HCT116 (cell line): ENCODE measurements around the gene NPLOC4. TPM values are rescaled to one million over a fixed set of nuclear protein-coding genes. Genes with fewer than 3 reads are reported as not detected.
A peak's percentile ranks its signal among the peaks of the same experiment; 100 is the strongest.

Experiments used
- ATAC-seq: fragments of 200-7000 bp; cut with Tn5 transposase; 2 replicates; pipeline ENCODE4 v1.9.1; 2020; ENCODE audit warnings: mild to moderate bottlenecking, moderate library complexity
- BruUV-seq: library from RNA; stranded (reverse); fragments of 400-500 nt; replicated peaks from 2 replicates; lab custom pipeline; 2021; lab: Mats Ljungman, UMichigan
- CTCF ChIA-PET: fragments of 300-600 bp; sonication (Branson Sonifier 250); formaldehyde crosslinking; loops from one replicate; lab custom pipeline; 2021; ENCODE audit warnings: antibody characterized with exemption; lab: Charles Lee
- POLR2A ChIA-PET: fragments of 300-600, 350-600 bp; sonication (Branson Sonifier 250); formaldehyde crosslinking; loops from one replicate; lab custom pipeline; 2021; ENCODE audit warnings: antibody characterized with exemption; lab: Charles Lee
- RAD21 ChIA-PET, 2 experiments: fragments of 300-600 bp; sonication (Branson Sonifier 250); formaldehyde crosslinking; loops; one replicate each; lab custom pipeline; 2023; ENCODE audit warnings: low total read pairs in 2 of 2; ENCODE audit not compliant: uncharacterized antibody in 2 of 2, unreplicated experiment in 2 of 2, low non-redundant PET in 1 of 2; lab: Charles Lee
- DNase-seq: peaks from one replicate; pipeline ENCODE4 v3.0.0-alpha.2; 2010; ENCODE audit warnings: low read depth, low spot score
- H2AFZ ChIP-seq: fragments of 200-600 bp; shearing (Covaris generic), sonication (generic); 2 replicates; pipeline ENCODE4 v1.6.1; 2017; ENCODE audit warnings: low read depth, mixed run types, mixed read lengths, antibody characterized with exemption, low read length; ENCODE audit not compliant: poor library complexity, severe bottlenecking
- H3K27ac ChIP-seq: 2 replicates; pipeline ENCODE4 v1.5.1; 2012; ENCODE audit warnings: low read depth, low read length
- H3K27me3 ChIP-seq: fragments of 200-600 bp; sonication (generic); 2 replicates; pipeline ENCODE4 v1.6.1; 2016; ENCODE audit warnings: mixed run types, low read length, mixed read lengths; ENCODE audit not compliant: insufficient read depth
- H3K36me3 ChIP-seq, 2 experiments: fragments of 200-500 bp in 1 of 2; fragments of 200-600 bp in 1 of 2; sonication (Bioruptor generic) in 1 of 2; sonication (generic) in 1 of 2; 2 replicates each; pipeline versions ENCODE4 v1.5.1 to v1.6.1; 2014 to 2016; ENCODE audit warnings: low read length in 2 of 2, inconsistent platforms in 1 of 2, mixed read lengths in 1 of 2, mixed run types in 1 of 2; ENCODE audit not compliant: insufficient read depth in 2 of 2, control insufficient read depth in 1 of 2
- H3K4me1 ChIP-seq, 2 experiments: fragments of 200-600 bp in 1 of 2; sonication (generic) in 1 of 2; 2 replicates each; pipeline versions ENCODE4 v1.5.1 to v1.6.1; 2012 to 2017; ENCODE audit warnings: low read length in 2 of 2, inconsistent platforms in 1 of 2, mild to moderate bottlenecking in 1 of 2, mixed read lengths in 1 of 2, mixed run types in 1 of 2, moderate library complexity in 1 of 2; ENCODE audit not compliant: insufficient read depth in 2 of 2, control insufficient read depth in 1 of 2
- H3K4me2 ChIP-seq: fragments of 200-600 bp; sonication (generic); 2 replicates; pipeline ENCODE4 v1.6.1; 2017; ENCODE audit warnings: mixed run types, low read length, mixed read lengths
- H3K4me3 ChIP-seq, 2 experiments: fragments of 200-600 bp in 1 of 2; sonication (generic) in 1 of 2; replicated peaks in 1 of 2; 2 replicates each; pipeline ENCODE4 v1.5.1; 2011 to 2016; ENCODE audit warnings: low read length in 2 of 2, control low read depth in 1 of 2, low read depth in 1 of 2, mild to moderate bottlenecking in 1 of 2, mixed read lengths in 1 of 2, mixed run types in 1 of 2
- H3K79me2 ChIP-seq: fragments of 200-600 bp; sonication (generic); 2 replicates; pipeline ENCODE4 v1.6.1; 2017; ENCODE audit warnings: mild to moderate bottlenecking, mixed run types, low read length, moderate library complexity, mixed read lengths; ENCODE audit not compliant: insufficient read depth
- H3K9ac ChIP-seq: fragments of 200-600 bp; sonication (generic); 2 replicates; pipeline ENCODE4 v1.6.1; 2016; ENCODE audit warnings: low read length, mixed read lengths
- H3K9me2 ChIP-seq: fragments of 200-600 bp; sonication (generic), shearing (Covaris generic); 2 replicates; pipeline ENCODE4 v1.6.1; 2017; ENCODE audit warnings: mixed run types, mild to moderate bottlenecking, moderate library complexity; ENCODE audit not compliant: insufficient read depth
- H3K9me3 ChIP-seq, 2 experiments: fragments of 200-500 bp in 1 of 2; fragments of 200-600 bp in 1 of 2; sonication (Bioruptor generic) in 1 of 2; sonication (generic) in 1 of 2; 2 replicates each; pipeline ENCODE4 v1.6.1; 2014 to 2017; ENCODE audit warnings: low read length in 2 of 2, mixed read lengths in 2 of 2, inconsistent platforms in 1 of 2, low read depth in 1 of 2, mild to moderate bottlenecking in 1 of 2, mixed run types in 1 of 2, moderate library complexity in 1 of 2; ENCODE audit not compliant: control insufficient read depth in 1 of 2, insufficient read depth in 1 of 2
- H4K20me1 ChIP-seq: fragments of 200-600 bp; sonication (generic), shearing (Covaris generic); 2 replicates; pipeline ENCODE4 v1.6.1; 2017; ENCODE audit warnings: mixed run types, mild to moderate bottlenecking, moderate library complexity; ENCODE audit not compliant: insufficient read depth
- ATF3 ChIP-seq: IDR thresholded peaks from 2 replicates; pipeline ENCODE4 v1.6.1; 2012
- CBX3 ChIP-seq: IDR thresholded peaks from 2 replicates; pipeline ENCODE4 v1.6.1; 2012; ENCODE audit warnings: low read depth
- CEBPB ChIP-seq: IDR thresholded peaks from 2 replicates; pipeline ENCODE4 v1.6.1; 2012; ENCODE audit warnings: low read depth
- CTCF ChIP-seq, 3 experiments: fragments of 200-600 bp in 1 of 3; sonication (generic) in 1 of 3; IDR thresholded peaks in 2 of 3; conservative IDR thresholded peaks in 1 of 3; 2 replicates each; pipeline ENCODE4 v1.5.1; 2012 to 2017; ENCODE audit warnings: low read depth in 2 of 3, low read length in 2 of 3, antibody characterized with exemption in 1 of 3, borderline replicate concordance in 1 of 3, control low read depth in 1 of 3, mild to moderate bottlenecking in 1 of 3, mixed read lengths in 1 of 3, mixed run types in 1 of 3, moderate library complexity in 1 of 3; ENCODE audit not compliant: insufficient read depth in 1 of 3
- EGR1 ChIP-seq: IDR thresholded peaks from 2 replicates; pipeline ENCODE4 v1.6.1; 2012; ENCODE audit warnings: low read depth
- ELF1 ChIP-seq: IDR thresholded peaks from 2 replicates; pipeline ENCODE4 v1.6.1; 2012; ENCODE audit warnings: low read depth, borderline replicate concordance
- FOSL1 ChIP-seq: IDR thresholded peaks from 2 replicates; pipeline ENCODE4 v1.6.1; 2012; ENCODE audit warnings: low read depth
- JUND ChIP-seq: IDR thresholded peaks from 2 replicates; pipeline ENCODE4 v1.6.1; 2012
- MAX ChIP-seq: IDR thresholded peaks from 2 replicates; pipeline ENCODE4 v1.6.1; 2012
- POLR2A ChIP-seq: IDR thresholded peaks from 2 replicates; pipeline ENCODE4 v1.7.0; 2011; ENCODE audit warnings: borderline replicate concordance; ENCODE audit not compliant: insufficient read depth, insufficient read length; ENCODE audit errors: extremely low read depth
- POLR2AphosphoS5 ChIP-seq: IDR thresholded peaks from 2 replicates; pipeline ENCODE4 v1.6.1; 2011; ENCODE audit warnings: mild to moderate bottlenecking, low read depth, low read length, moderate library complexity
- RAD21 ChIP-seq: IDR thresholded peaks from 2 replicates; pipeline ENCODE4 v1.6.1; 2012; ENCODE audit warnings: low read depth, mild to moderate bottlenecking
- SIN3A ChIP-seq: IDR thresholded peaks from 2 replicates; pipeline ENCODE4 v1.6.1; 2012; ENCODE audit warnings: low read depth
- SP1 ChIP-seq: IDR thresholded peaks from 2 replicates; pipeline ENCODE4 v1.6.1; 2012; ENCODE audit warnings: low read depth
- SRF ChIP-seq: IDR thresholded peaks from 2 replicates; pipeline ENCODE4 v1.6.1; 2012; ENCODE audit warnings: low read depth
- TCF7L2 ChIP-seq: IDR thresholded peaks from 2 replicates; pipeline ENCODE4 v1.7.0; 2011; ENCODE audit warnings: borderline replicate concordance, inconsistent platforms; ENCODE audit not compliant: insufficient read depth, insufficient read length; ENCODE audit errors: extremely low read depth
- ZBTB33 ChIP-seq: IDR thresholded peaks from 2 replicates; pipeline ENCODE4 v1.6.1; 2011; ENCODE audit warnings: mild to moderate bottlenecking, low read length, moderate library complexity; ENCODE audit not compliant: insufficient replicate concordance; ENCODE audit errors: extremely low read depth
- ZFX ChIP-seq: fragments of 450-650 bp; IDR thresholded peaks from 2 replicates; pipeline ENCODE4 v1.6.1; 2017
- intact Hi-C: fragments of 100-400 bp; cut with micrococcal nuclease; formaldehyde crosslinking; loops from 2 replicates; pipeline ENCODE4 v1.10.0; 2022
- total RNA-seq: library from RNA; stranded (reverse); gene quantifications from one replicate; pipeline ENCODE4 v1.2.1, GENCODE V29; 2021; ENCODE audit not compliant: unreplicated experiment

NPLOC4 gene
- total RNA-seq, 1 experiment from 2014 or later: 137 TPM

GRCh38 chr17:81550830-81551457 lies 86.0 kb downstream of the NPLOC4 start:
- H3K27ac ChIP-seq: peak overlapping the region; percentile 86
- intact Hi-C loops: loop anchor here (5.0 to 10.0 kb wide), 2 partner anchors 51 to 144 kb away; no protein-coding TSS in a partner anchor
- H3K9me3 ChIP-seq: no peaks in the 10 kb centered on the region
- DNase-seq (no peak), ATAC-seq (no peak)
- peak overlapping the region; percentile 82 for H3K4me2 ChIP-seq
- H3K9ac ChIP-seq: peak overlapping the region; percentile 80
- BruUV-seq: TSS peak; percentile 36
- TF ChIP-seq POLR2A (no peak), MAX (no peak), POLR2AphosphoS5 (no peak), SP1 (no peak), TCF7L2 (no peak), JUND (no peak), CEBPB (no peak), CBX3 (no peak), EGR1 (no peak), SRF (no peak), RAD21 (no peak), ATF3 (no peak), FOSL1 (no peak), CTCF (IDR thresholded peaks at IDR 0.05 in 2 of 3, conservative IDR thresholded peaks at IDR 0.05 in 1 of 3; ENCODE audit: borderline replicate concordance in 1 of 3, insufficient read depth in 1 of 3, low read depth in 2 of 3, low read length in 2 of 3) (no peak), ZFX (no peak), ZBTB33 (no peak), SIN3A (no peak), ELF1 (no peak)
- peaks cover 17 to 28% of the 10 kb centered on the region in 2 experiments for H3K4me1 ChIP-seq
- H3K79me2 ChIP-seq: peaks cover 44% of the 10 kb centered on the region
- CTCF ChIA-PET: no interaction called here
- POLR2A ChIA-PET: no interaction called here
- H3K27me3 ChIP-seq: no peaks in the 10 kb centered on the region
- RAD21 ChIA-PET: no interaction called here
- H2AFZ ChIP-seq: no peak overlapping the region
- H3K4me3 ChIP-seq: peak overlapping the region; percentile 94 to 96
- no peaks in the 10 kb centered on the region for H3K9me2 ChIP-seq
- no peaks in the 10 kb centered on the region for H4K20me1 ChIP-seq
- H3K36me3 ChIP-seq: peaks cover 17 to 42% of the 10 kb centered on the region in 2 experiments
